GM12801 (cell line): Measurements from ENCODE around the gene CNOT6L.

Source experiments
- TF ChIP-seq, protein P1 (sequence below): IDR thresholded peaks from one replicate; pipeline ENCODE4 v1.5.1; 2011; ENCODE audit warnings: control low read depth; ENCODE audit not compliant: insufficient read length; ENCODE audit errors: extremely low read depth

CNOT6L gene

DNA sequence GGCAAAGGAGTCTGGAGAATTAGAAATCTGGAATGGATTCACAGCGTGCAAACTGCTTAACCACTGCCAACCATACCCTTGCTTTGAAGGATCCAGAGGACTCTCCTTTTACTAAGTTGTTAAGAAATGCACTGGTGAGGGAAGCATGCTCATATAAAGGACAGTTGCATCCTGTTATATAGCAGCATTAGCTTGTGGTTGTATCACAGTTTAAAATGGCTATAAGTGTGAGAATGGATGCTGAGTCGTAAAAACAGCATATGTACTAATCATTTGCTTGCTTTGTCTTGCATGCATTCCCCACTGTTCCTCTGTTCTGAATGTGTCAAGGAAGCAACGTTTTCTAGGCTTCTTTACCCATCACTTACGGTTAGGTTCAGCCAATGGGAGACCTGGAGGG lies 112.5 kb downstream of the CNOT6L start:
- TF ChIP-seq, protein P1, sequence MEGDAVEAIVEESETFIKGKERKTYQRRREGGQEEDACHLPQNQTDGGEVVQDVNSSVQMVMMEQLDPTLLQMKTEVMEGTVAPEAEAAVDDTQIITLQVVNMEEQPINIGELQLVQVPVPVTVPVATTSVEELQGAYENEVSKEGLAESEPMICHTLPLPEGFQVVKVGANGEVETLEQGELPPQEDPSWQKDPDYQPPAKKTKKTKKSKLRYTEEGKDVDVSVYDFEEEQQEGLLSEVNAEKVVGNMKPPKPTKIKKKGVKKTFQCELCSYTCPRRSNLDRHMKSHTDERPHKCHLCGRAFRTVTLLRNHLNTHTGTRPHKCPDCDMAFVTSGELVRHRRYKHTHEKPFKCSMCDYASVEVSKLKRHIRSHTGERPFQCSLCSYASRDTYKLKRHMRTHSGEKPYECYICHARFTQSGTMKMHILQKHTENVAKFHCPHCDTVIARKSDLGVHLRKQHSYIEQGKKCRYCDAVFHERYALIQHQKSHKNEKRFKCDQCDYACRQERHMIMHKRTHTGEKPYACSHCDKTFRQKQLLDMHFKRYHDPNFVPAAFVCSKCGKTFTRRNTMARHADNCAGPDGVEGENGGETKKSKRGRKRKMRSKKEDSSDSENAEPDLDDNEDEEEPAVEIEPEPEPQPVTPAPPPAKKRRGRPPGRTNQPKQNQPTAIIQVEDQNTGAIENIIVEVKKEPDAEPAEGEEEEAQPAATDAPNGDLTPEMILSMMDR = no peak

DNA sequence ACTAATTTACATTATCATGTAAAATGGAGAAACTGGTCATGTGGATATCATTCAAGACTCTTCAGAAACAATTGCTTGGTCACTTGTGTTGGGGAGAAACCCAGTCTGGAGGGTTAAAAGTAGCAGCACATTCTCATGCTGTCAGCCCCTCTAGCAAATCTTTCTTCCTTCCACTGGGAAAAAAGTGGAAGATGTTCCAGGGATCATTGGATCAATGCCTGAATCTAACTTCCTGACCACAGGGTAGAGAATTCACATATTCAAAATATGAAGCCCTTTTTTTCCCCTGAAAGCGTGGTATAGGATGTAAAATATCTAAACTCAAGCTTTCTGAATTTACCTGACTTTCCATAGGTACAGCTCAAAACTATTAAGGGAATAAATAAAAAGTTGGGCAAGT lies 115.5 kb downstream of the CNOT6L start:
- TF ChIP-seq, protein P1 = no peak

DNA sequence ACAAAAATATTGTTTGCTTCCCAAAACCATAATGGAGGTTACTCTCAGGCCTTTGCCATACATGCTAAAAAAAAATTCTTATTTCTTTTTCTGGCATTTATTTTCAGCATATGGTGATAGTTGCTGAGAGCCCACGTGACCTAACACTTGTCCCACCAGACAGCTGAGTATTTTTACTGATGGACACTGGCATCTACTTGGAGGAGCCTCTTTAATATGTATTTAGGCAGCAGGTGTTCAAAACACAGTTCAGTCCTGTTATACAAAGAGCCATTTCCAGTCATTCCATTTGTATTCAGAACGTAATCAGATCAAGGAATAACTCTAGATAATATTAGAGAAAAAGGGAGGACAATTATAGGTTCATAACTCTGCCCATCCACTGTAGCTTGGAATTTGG lies 118.0 kb downstream of the CNOT6L start:
- TF ChIP-seq, protein P1 = no peak

DNA sequence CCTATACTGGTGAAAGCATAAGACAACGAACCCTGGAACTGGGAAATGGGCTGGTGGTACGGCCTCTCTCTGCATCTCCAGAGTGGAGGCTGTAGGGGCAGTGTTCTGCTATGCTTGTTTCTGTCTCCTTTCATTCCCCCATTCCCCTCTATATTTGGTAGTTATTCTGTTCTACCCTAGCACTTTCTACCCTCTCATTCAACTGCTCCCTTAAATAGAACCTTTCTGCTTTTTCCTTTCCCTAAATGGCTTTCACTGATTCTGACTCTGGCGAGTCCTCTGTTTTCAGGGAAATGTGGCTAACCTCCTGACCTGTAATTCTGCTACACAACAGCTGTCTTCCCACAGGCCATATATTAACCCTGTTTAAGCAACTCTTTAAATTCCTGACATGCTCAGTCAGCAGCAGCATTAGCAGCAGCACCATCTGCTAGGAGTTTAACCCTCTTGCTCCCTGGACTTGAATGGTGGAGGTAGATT lies 119.4 kb downstream of the CNOT6L start:
- TF ChIP-seq, protein P1 = no peak

DNA sequence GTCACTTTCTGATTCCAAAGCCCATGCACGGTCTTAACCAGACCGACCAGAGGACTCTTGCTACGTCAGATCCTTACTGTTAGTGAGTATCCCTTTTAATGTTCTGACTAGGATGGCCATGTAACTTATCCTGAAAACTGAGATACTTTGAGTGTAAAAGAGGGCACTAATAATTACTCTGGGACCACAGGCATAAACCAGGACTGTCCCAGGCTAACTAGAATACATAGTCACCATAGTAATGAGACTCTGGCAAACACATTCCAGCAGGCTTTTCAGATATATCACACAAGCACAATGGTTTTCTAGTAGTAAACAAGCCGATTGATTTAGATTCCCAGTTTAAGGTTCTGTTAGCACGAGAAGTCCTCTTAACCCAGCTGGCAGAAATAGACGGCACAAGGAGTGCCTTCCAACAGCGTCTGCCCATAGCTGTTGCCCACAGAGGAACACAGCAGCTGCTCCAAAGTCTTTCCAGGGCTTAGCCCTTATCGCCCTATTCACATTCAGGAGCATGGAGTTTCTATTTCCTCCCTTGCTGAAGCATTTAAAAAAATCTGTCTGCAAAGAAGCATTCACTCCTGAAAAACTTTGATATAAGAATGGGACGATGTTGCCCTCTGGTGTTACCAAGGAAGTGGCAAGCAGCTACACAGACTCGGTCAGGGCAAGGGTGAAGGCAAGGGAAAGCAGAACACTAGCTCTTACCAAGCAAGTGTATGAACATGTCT lies 121.1 kb downstream of the CNOT6L start:
- TF ChIP-seq, protein P1 = no peak

DNA sequence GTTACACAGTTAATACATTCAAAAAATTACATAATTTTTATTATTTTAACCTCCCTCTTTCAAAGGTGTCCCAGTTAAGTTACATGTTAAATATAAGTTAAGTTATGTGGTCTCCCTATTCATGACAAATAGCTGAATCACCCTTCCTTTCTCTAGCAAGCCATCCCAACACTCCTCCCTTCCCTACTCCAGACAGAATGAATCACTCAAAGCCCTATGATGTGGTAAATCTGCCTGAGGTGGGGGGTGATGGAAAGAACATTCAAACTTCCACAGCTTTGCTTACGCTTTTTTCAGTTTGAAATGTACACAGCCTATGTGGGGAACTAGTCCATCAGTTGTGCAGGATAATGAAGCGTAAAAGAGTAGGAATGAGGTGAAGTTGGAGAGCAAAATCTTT lies 123.4 kb downstream of the CNOT6L start:
- TF ChIP-seq, protein P1 = no peak

DNA sequence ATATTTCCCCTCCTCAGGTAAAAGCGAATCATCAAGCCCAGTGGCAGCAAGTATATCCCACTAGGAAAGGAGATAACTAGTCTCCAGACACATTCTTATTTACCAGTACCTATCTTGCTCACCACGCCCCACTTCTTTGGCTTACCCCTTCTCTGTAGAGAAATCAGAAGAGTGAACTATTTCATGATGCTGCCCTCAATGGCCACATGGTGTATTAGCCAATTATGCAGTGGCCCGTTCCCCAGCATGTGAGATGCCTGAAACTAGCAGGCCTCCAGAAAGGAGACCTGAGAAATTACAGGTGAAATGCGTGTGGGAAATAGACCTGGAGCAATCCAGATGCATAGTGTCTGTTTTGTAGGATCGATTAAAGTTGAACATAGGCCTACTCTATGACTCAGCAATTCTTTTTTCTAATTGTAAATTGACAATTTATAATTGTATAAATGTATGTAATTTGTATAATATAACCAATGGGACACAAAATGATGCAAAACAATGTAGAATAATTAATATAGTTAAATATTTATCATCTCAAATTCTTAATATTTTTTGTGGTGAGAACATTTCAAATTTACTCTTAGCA lies 126.2 kb downstream of the CNOT6L start:
- TF ChIP-seq, protein P1 = no peak
